HepG2 (cell line): Measurements from ENCODE around the gene ZFPM1. TPM values are rescaled to one million over a fixed set of nuclear protein-coding genes. Genes with fewer than 3 reads are reported as not detected.

Experiments
- BCLAF1 ChIP-seq: fragments of 450-650 bp; IDR thresholded peaks from 2 replicates; pipeline ENCODE4 v1.6.1; 2017; ENCODE audit warnings: mild to moderate bottlenecking
- ETV5 ChIP-seq: IDR thresholded peaks from 2 replicates; pipeline ENCODE4 v1.6.1; 2018; ENCODE audit warnings: missing biosample characterization, missing genetic modification reagents, inconsistent platforms, borderline replicate concordance
- HDAC1 ChIP-seq: sonication (generic); formaldehyde crosslinking; IDR thresholded peaks from 2 replicates; pipeline ENCODE4 v1.5.1; 2020; ENCODE audit warnings: mild to moderate bottlenecking, missing genetic modification reagents
- HOXD1 ChIP-seq: sonication (generic); formaldehyde crosslinking; IDR thresholded peaks from 2 replicates; pipeline ENCODE4 v1.5.0; 2020; ENCODE audit warnings: missing genetic modification reagents
- MAFF ChIP-seq: IDR thresholded peaks from 2 replicates; pipeline ENCODE4 v1.6.1; 2011; ENCODE audit warnings: low read depth, low read length, improper control_type of control experiment
- MLX ChIP-seq: IDR thresholded peaks from 2 replicates; pipeline ENCODE4 v1.6.1; 2016
- MXD3 ChIP-seq: IDR thresholded peaks from 2 replicates; pipeline ENCODE4 v1.6.1; 2016; ENCODE audit warnings: mild to moderate bottlenecking, missing biosample characterization, missing genetic modification reagents
- NFIB ChIP-seq: sonication (generic); formaldehyde crosslinking; IDR thresholded peaks from 2 replicates; pipeline ENCODE4 v1.9.0; 2021; ENCODE audit warnings: missing genetic modification reagents, mild to moderate bottlenecking, borderline replicate concordance
- NR0B2 ChIP-seq: sonication (generic); formaldehyde crosslinking; IDR thresholded peaks from 2 replicates; pipeline ENCODE4 v1.4.0; 2020; ENCODE audit warnings: mild to moderate bottlenecking, missing genetic modification reagents
- PATZ1 ChIP-seq: sonication (generic); formaldehyde crosslinking; IDR thresholded peaks from 2 replicates; pipeline ENCODE4 v1.4.0; 2020; ENCODE audit warnings: missing genetic modification reagents
- PHF8 ChIP-seq: sonication (generic); formaldehyde crosslinking; IDR thresholded peaks from 2 replicates; pipeline ENCODE4 v1.5.0; 2020; ENCODE audit warnings: missing genetic modification reagents
- RFX3 ChIP-seq: IDR thresholded peaks from 2 replicates; pipeline ENCODE4 v1.6.1; 2016; ENCODE audit warnings: missing biosample characterization, missing genetic modification reagents
- SALL1 ChIP-seq: sonication (generic); formaldehyde crosslinking; IDR thresholded peaks from 2 replicates; pipeline ENCODE4 v1.8.0; 2022; ENCODE audit warnings: mild to moderate bottlenecking, missing genetic modification reagents
- SNAPC5 ChIP-seq: sonication (generic); formaldehyde crosslinking; IDR thresholded peaks from 2 replicates; pipeline ENCODE4 v1.8.1; 2023; ENCODE audit warnings: mild to moderate bottlenecking, missing genetic modification reagents, borderline replicate concordance
- THAP11 ChIP-seq: IDR thresholded peaks from 2 replicates; pipeline ENCODE4 v1.6.1; 2016; ENCODE audit warnings: missing biosample characterization, missing genetic modification reagents
- ZNF367 ChIP-seq: sonication (generic); formaldehyde crosslinking; IDR thresholded peaks from 2 replicates; pipeline ENCODE4 v1.4.0; 2020; ENCODE audit warnings: missing genetic modification reagents, borderline replicate concordance
- ZNF556 ChIP-seq: sonication (generic); formaldehyde crosslinking; IDR thresholded peaks from 2 replicates; pipeline ENCODE4 v1.4.0; 2020; ENCODE audit warnings: mild to moderate bottlenecking, missing genetic modification reagents, borderline replicate concordance
- ZNF614 ChIP-seq: IDR thresholded peaks from 2 replicates; pipeline ENCODE4 v1.6.1; 2018; ENCODE audit warnings: missing biosample characterization, missing genetic modification reagents, inconsistent platforms, borderline replicate concordance
- ZNF678 ChIP-seq: sonication (generic); formaldehyde crosslinking; IDR thresholded peaks from 2 replicates; pipeline ENCODE4 v1.4.0; 2020; ENCODE audit warnings: mild to moderate bottlenecking, missing genetic modification reagents
- ZNF704 ChIP-seq: sonication (generic); formaldehyde crosslinking; IDR thresholded peaks from 2 replicates; pipeline ENCODE4 v1.8.1; 2023; ENCODE audit warnings: mild to moderate bottlenecking, inconsistent platforms, moderate library complexity, missing genetic modification reagents, borderline replicate concordance
- ZNF839 ChIP-seq: sonication (generic); formaldehyde crosslinking; IDR thresholded peaks from 2 replicates; pipeline ENCODE4 v1.4.0; 2020; ENCODE audit warnings: missing genetic modification reagents, mild to moderate bottlenecking, borderline replicate concordance
- polyA plus RNA-seq, 8 experiments: library from polyadenylated mRNA; depleted of rRNA in 3 of 8; stranded (reverse) in 7 of 8; unstranded in 1 of 8; fragments of >200 nt; fragmentation: Illumina TruSeq in 4 of 8; extraction: Trizol in 4 of 8; gene quantifications; 2 replicates each; pipeline versions ENCODE4 v1.2.1 to v1.2.3, GENCODE V29; 2011 to 2016; ENCODE audit warnings: low read depth in 4 of 8, missing spikeins in 1 of 8, mixed read lengths in 1 of 8; ENCODE audit not compliant: insufficient read depth in 1 of 8
- total RNA-seq, 5 experiments: library from RNA; depleted of rRNA; stranded (reverse); fragments of >200 nt; fragmentation: Illumina TruSeq; extraction: Trizol; gene quantifications; 2 replicates each; pipeline ENCODE4 v1.2.3, GENCODE V29; 2016; ENCODE audit warnings: low read depth in 1 of 5

The ZFPM1 gene
- total and polyA plus RNA-seq, 2 of the 13 experiments (the other 11 are each of a cell fraction or from before 2014, with no cell fraction given) = 1.3 to 3.8 TPM

GRCh38 chr16:88437367-88437964 lies 15.6 kb upstream of the ZFPM1 start (continued):
- no peak for TF ChIP-seq BCLAF1
- no peak for TF ChIP-seq ZNF839 (CRISPR knock-in tag)
- TF ChIP-seq SNAPC5 (CRISPR knock-in tag) = no peak
- no peak; the same call in 1 of the 2 replicates for TF ChIP-seq ZNF614 (CRISPR knock-in tag)
- TF ChIP-seq THAP11 (CRISPR knock-in tag) = 0 out of 2 replicates have a peak, but pooled peaks have one; percentile 20
- TF ChIP-seq NFIB = no peak
- TF ChIP-seq ZNF556 (CRISPR knock-in tag) = no peak
- TF ChIP-seq HDAC1 = peak; percentile 50; the same call in 1 of the 2 replicates
- peak; percentile 32; the same call in 1 of the 2 replicates for TF ChIP-seq SALL1
- no peak for TF ChIP-seq PHF8
- TF ChIP-seq MLX (CRISPR knock-in tag) = no peak
- no peak for TF ChIP-seq RFX3 (CRISPR knock-in tag)
- no peak for TF ChIP-seq ZNF678 (CRISPR knock-in tag)
- TF ChIP-seq HOXD1 (CRISPR knock-in tag) = no peak
- TF ChIP-seq MAFF = no peak
- peak; percentile 96 for TF ChIP-seq PATZ1
- TF ChIP-seq NR0B2 (CRISPR knock-in tag) = no peak
- no peak for TF ChIP-seq MXD3 (CRISPR knock-in tag)
- no peak for TF ChIP-seq ZNF704 (CRISPR knock-in tag)
- TF ChIP-seq ZNF367 (CRISPR knock-in tag) = no peak
- TF ChIP-seq ETV5 = no peak
